Regular cardiac myocyte (primary cell): ENCODE results near the gene LMTK3. TPM values are rescaled to one million over a fixed set of nuclear protein-coding genes. Genes with fewer than 3 reads are reported as not detected.

Source experiments
- total RNA-seq: library from RNA; depleted of rRNA; stranded (reverse); fragments of >200 nt; gene quantifications from 2 replicates; pipeline ENCODE4 v1.2.3, GENCODE V29; 2014

The LMTK3 gene, protein sequence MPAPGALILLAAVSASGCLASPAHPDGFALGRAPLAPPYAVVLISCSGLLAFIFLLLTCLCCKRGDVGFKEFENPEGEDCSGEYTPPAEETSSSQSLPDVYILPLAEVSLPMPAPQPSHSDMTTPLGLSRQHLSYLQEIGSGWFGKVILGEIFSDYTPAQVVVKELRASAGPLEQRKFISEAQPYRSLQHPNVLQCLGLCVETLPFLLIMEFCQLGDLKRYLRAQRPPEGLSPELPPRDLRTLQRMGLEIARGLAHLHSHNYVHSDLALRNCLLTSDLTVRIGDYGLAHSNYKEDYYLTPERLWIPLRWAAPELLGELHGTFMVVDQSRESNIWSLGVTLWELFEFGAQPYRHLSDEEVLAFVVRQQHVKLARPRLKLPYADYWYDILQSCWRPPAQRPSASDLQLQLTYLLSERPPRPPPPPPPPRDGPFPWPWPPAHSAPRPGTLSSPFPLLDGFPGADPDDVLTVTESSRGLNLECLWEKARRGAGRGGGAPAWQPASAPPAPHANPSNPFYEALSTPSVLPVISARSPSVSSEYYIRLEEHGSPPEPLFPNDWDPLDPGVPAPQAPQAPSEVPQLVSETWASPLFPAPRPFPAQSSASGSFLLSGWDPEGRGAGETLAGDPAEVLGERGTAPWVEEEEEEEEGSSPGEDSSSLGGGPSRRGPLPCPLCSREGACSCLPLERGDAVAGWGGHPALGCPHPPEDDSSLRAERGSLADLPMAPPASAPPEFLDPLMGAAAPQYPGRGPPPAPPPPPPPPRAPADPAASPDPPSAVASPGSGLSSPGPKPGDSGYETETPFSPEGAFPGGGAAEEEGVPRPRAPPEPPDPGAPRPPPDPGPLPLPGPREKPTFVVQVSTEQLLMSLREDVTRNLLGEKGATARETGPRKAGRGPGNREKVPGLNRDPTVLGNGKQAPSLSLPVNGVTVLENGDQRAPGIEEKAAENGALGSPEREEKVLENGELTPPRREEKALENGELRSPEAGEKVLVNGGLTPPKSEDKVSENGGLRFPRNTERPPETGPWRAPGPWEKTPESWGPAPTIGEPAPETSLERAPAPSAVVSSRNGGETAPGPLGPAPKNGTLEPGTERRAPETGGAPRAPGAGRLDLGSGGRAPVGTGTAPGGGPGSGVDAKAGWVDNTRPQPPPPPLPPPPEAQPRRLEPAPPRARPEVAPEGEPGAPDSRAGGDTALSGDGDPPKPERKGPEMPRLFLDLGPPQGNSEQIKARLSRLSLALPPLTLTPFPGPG (N-terminal part only)
- total RNA-seq: not detected in 2 replicates

DNA sequence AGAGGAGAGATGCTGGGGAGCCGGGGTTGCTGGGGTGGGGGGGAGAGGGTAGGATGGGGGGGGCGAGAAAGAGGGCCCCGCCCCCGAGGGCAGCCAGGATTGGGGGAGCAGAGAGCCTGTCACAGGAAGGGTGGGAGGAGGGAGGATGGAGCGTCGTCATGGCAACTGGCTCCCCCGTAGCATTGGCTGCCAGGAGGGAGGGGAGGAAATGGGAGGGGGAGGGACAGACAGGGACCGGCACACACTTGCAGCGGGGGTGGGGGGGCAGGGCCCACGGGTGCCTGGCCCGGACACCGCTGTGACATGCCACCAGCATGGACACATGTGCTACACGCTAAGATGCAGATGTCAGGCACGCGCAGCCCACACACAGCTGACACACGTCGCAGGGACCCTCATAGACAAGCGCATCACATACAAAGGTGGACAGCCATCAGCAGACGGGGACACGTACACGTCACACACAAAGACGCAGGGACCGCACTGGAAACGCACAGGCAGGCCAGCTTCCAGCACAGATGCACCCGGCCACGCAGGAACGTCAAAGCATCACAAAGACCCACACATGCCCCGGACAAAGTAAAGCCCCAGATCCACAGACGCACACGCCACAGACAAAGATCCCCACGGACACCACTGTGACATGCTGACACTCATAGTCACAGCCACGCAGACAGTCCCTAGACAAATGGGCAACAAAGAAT lies at the start of gene LMTK3:
Gene LMTK3, minus strand, starts transcription at position 36 of the 704 bp plus-strand sequence. CDS start 259 bp downstream, outside the sequence.

DNA sequence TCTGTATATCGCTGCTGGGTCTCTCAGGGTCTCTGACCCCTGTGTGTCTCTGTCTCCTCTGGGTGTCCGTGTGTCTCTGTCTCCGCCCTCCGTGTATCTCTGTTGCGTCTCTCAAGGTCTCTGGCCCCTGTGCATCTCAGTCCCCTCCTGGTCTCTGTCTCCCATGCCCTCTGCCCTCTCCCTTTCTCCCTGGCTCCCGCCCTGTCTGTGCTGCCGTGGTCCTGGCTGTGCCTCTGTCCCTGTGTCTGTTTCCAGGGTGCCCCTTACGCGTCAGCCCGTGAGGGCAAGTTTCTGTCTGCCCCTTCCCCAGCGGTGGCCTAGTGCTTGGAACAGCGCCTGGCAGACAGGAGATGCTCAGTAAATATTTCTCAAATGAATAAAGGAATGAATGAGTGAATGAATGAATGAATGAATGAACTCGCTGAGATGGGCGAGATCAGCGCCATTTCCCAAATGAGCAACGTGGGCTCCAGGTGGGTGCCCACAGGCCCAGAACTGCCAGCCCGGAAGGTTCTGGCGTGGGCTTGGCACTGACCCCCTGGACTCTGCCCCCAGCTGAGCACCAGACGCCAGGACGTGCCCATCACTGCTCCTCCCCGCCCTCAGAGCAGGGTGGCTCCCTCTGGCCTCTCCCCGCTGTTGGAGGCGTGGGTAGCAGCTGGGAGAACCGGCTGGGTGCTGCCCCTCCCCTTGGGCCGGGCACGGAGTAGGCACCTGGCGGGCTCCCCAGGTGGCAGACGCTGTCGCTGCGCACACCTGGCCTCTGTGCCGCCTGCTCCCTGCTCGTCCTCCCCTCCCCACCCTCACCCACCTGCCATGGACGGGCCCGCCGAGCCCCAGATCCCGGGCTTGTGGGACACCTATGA lies 40.0 kb upstream of the LMTK3 start, which contains the start of gene SULT2B1:
Gene SULT2B1, plus strand, starts transcription at position 736 of the 866 bp plus-strand sequence. Its CDS starts 81 bp downstream, at position 817.

DNA sequence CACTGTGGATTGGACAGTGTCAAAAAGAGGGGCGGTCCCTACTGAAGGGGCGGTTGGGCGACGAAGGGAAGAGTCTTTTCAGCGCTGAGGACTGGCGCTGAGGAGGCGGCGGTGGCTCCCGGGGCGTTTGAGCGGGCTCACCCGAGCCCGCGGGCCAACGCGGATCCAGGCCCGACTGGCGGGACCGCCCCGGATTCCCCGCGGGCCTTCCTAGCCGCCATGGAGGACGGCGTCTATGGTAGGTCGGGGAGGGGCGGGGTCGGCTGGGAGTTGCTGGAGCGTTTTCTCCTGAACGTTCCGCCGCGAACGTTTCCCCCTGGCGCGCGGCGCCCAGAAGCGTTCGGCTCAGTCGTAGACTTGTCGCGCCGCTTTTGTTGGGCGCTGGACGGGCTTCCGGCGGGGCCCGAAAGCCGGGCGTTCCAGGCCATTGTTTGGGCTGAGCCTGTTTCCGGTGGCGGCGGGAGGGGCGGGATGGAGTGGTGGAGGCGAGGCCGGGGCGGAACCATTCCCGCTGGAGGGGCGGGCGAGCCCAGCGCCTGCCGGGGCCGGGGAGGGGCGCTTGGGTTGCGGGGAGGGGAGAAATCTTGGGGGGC lies 42.2 kb downstream of the LMTK3 start, which contains the start of gene CYTH2:
Gene CYTH2, plus strand, starts transcription at position 81 of the 593 bp plus-strand sequence. Its CDS starts 139 bp downstream, at position 220.

DNA sequence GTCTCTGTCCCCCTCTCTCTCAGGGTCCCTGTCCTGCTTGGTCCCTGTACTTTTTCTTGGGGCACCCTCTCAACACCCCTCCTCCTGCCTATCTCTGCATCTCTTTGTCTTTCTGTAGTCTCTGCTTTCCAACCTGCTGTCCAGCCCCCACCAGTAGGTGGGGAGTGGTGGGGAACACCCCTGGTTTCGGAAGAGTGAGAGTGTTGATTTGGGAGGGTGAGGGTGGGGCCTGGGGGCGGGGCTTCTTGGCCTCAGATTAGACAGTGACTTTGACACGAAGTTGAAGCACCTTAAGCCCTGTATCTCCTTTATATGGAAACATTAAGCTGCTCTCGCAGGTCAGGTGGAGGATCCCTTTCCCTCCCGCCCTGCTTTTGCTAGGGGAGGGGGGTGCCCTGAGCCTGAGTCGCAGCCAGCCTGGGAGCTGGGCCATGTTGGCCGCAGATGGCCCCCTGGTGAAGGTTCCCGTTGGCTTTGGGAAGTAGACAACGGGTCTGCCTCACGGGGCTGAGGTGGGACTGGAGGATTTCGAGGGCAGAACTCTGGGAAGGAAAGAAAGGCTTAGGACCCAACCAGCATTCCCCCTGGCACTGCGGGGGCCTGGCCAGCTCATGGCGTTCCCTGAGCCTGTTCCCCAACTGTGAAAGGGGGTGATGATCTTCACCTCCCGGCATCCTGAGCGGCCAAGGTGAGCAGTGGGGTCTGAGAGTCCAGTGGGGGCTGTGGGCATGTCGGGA lies 56.3 kb downstream of the LMTK3 start, which contains the start of gene KCNJ14:
Gene KCNJ14, plus strand, starts transcription at position 404 of the 737 bp plus-strand sequence. CDS start 6,151 bp downstream, outside the sequence.

DNA sequence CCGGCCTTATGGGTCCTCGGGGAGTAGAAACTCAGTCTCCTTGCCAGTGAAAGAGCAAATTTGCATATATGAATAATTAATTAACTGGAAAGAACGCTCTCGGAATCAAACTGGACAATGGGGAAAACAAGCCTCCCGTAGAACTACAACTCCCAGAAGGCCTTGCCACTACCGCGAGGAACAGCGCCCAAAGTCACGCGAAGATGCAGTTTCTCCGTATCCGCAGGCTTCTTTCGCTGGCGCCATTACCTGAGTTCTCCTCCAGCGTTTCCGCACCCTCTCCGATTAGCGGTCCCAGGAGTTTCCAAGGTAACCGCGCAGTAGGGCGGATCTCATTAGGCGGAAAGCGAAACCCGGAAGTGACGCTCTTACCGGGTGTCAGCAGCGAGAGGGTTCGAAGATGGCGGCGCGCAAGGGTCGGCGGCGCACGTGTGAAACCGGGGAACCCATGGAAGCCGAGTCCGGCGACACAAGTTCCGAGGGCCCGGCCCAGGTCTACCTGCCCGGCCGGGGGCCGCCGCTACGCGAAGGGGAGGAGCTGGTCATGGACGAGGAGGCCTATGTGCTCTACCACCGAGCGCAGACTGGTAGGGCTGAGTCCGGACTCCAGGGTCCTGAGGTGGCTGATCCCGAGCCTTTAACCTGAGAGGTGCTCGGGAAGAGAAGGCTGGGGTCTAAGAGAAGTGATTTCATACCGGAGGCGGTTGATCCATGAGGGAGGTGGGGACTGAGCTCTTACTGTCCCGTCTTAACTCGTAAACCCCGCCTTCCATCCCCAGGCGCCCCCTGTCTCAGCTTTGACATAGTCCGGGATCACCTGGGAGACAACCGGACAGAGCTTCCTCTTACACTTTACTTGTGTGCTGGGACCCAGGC lies 65.8 kb downstream of the LMTK3 start, which contains the start of gene GRWD1:
Gene GRWD1, plus strand, starts transcription at position 378 of the 876 bp plus-strand sequence. Its CDS starts 23 bp downstream, at position 401.

Other genes with a start within 250 kb of the LMTK3 start
- gene ZNF114, start 241.8 kb downstream of the LMTK3 start, total RNA-seq: 0.38 and 1.1 TPM in 2 replicates
- 114 and 165 TPM in 2 replicates for gene EMP3, start 186.3 kb downstream of the LMTK3 start, total RNA-seq
- gene TMEM143, start 147.9 kb downstream of the LMTK3 start, total RNA-seq: 2.0 and 2.3 TPM in 2 replicates
- not detected in 2 replicates for gene SYNGR4, start 147.5 kb downstream of the LMTK3 start, total RNA-seq
- gene KDELR1, start 120.3 kb downstream of the LMTK3 start, total RNA-seq: 52.1 and 70.2 TPM in 2 replicates
- gene GRIN2D, start 118.2 kb downstream of the LMTK3 start, total RNA-seq: 0.28 and 0.38 TPM in 2 replicates
- 20.9 and 61.7 TPM in 2 replicates for gene GRWD1, start 65.9 kb downstream of the LMTK3 start, total RNA-seq
- gene KCNJ14, start 56.3 kb downstream of the LMTK3 start, total RNA-seq: 0.28 and 0.38 TPM in 2 replicates
- gene CYTH2, start 42.5 kb downstream of the LMTK3 start, total RNA-seq: 18.6 and 50.0 TPM in 2 replicates
- gene SULT2B1, start 40.3 kb upstream of the LMTK3 start, total RNA-seq: 0.28 TPM in 1 of 2 replicates, not detected in the other
- gene SPACA4, start 94.9 kb upstream of the LMTK3 start, total RNA-seq: not detected in 2 replicates
- 0.56 and 0.58 TPM in 2 replicates for gene FAM83E, start 103.2 kb upstream of the LMTK3 start, total RNA-seq
- 2,069 and 2,218 TPM in 2 replicates for gene RPL18, start 107.3 kb upstream of the LMTK3 start, total RNA-seq
- 5.1 and 6.9 TPM in 2 replicates for gene SPHK2, start 107.7 kb upstream of the LMTK3 start, total RNA-seq
- 1.3 and 6.2 TPM in 2 replicates for gene DBP, start 125.5 kb upstream of the LMTK3 start, total RNA-seq
- gene CA11, start 134.4 kb upstream of the LMTK3 start, total RNA-seq: 0.58 and 2.5 TPM in 2 replicates
- 0.28 TPM in 1 of 2 replicates, not detected in the other for gene NTN5, start 161.2 kb upstream of the LMTK3 start, total RNA-seq
- gene FUT2, start 184.1 kb upstream of the LMTK3 start, total RNA-seq: not detected in 2 replicates
- 0.19 and 0.28 TPM in 2 replicates for gene MAMSTR, start 207.9 kb upstream of the LMTK3 start, total RNA-seq
- gene RASIP1, start 228.8 kb upstream of the LMTK3 start, total RNA-seq: 0.58 and 0.85 TPM in 2 replicates
- not detected in 2 replicates for gene IZUMO1, start 235.1 kb upstream of the LMTK3 start, total RNA-seq
- gene FUT1, start 240.8 kb upstream of the LMTK3 start, total RNA-seq: under 0.01 and 0.58 TPM in 2 replicates
- not detected in 2 replicates for gene FGF21, start 243.7 kb upstream of the LMTK3 start, total RNA-seq